Neural progenitor cell (in vitro differentiated cells): ENCODE measurements around the gene IL17REL. TPM values are rescaled to one million over a fixed set of nuclear protein-coding genes. Genes with fewer than 3 reads are reported as not detected.

ENCODE experiments used
- DNase-seq: peaks from one replicate; pipeline ENCODE4 v3.0.0-alpha.2; 2016; ENCODE audit warnings: low spot score
- H2AFZ ChIP-seq: fragments of 200-600 bp; sonication (generic); replicated peaks from 2 replicates; pipeline ENCODE4 v1.6.1; 2016; ENCODE audit warnings: antibody characterized with exemption
- H3F3A ChIP-seq: fragments of 200-600 bp; sonication (generic); 2 replicates; pipeline ENCODE4 v1.6.1; 2016; ENCODE audit warnings: antibody characterized with exemption, low read depth
- H3K27ac ChIP-seq: fragments of 200-600 bp; sonication (generic); 2 replicates; pipeline ENCODE4 v1.5.1; 2016; ENCODE audit warnings: mild to moderate bottlenecking
- H3K27me3 ChIP-seq: fragments of 200-600 bp; sonication (generic); 2 replicates; pipeline ENCODE4 v1.6.1; 2016; ENCODE audit warnings: mild to moderate bottlenecking, moderate library complexity
- H3K36me3 ChIP-seq: fragments of 200-600 bp; sonication (generic); 2 replicates; pipeline ENCODE4 v1.5.1; 2016
- H3K4me1 ChIP-seq: fragments of 200-600 bp; sonication (generic); 2 replicates; pipeline ENCODE4 v1.6.1; 2016; ENCODE audit warnings: mixed run types
- H3K4me2 ChIP-seq: fragments of 200-600 bp; sonication (generic); 2 replicates; pipeline ENCODE4 v1.6.1; 2016
- H3K4me3 ChIP-seq: fragments of 200-600 bp; sonication (generic); 2 replicates; pipeline ENCODE4 v1.5.1; 2016
- H3K79me2 ChIP-seq: fragments of 200-600 bp; sonication (generic); 2 replicates; pipeline ENCODE4 v1.6.1; 2016; ENCODE audit warnings: low read depth
- H3K9ac ChIP-seq: fragments of 200-600 bp; sonication (generic); 2 replicates; pipeline ENCODE4 v1.6.1; 2016
- H3K9me3 ChIP-seq: fragments of 200-600 bp; sonication (generic); 2 replicates; pipeline ENCODE4 v1.5.1; 2016; ENCODE audit warnings: low read depth
- H4K20me1 ChIP-seq: fragments of 200-600 bp; sonication (generic); 2 replicates; pipeline ENCODE4 v1.6.1; 2016; ENCODE audit warnings: low read depth
- H3K27ac Mint-ChIP-seq: 3 replicates; pipeline ENCODE4 v1.8.0; 2021; ENCODE audit warnings: mixed read lengths
- H3K27me3 Mint-ChIP-seq: 2 replicates; pipeline ENCODE4 v1.8.0; 2022; ENCODE audit warnings: low read depth, mild to moderate bottlenecking, inconsistent platforms, moderate library complexity, mixed read lengths; ENCODE audit not compliant: insufficient read depth
- H3K36me3 Mint-ChIP-seq: 3 replicates; pipeline ENCODE4 v1.8.0; 2021; ENCODE audit warnings: mixed read lengths
- H3K4me1 Mint-ChIP-seq: 3 replicates; pipeline ENCODE4 v1.8.0; 2021; ENCODE audit warnings: mixed read lengths
- H3K4me3 Mint-ChIP-seq: 3 replicates; pipeline ENCODE4 v1.8.0; 2021; ENCODE audit warnings: mild to moderate bottlenecking, moderate library complexity, mixed read lengths
- H3K9me3 Mint-ChIP-seq: 3 replicates; pipeline ENCODE4 v1.8.0; 2020; ENCODE audit warnings: mixed read lengths
- EZH2 ChIP-seq: fragments of 200-600 bp; sonication (generic); IDR thresholded peaks from 2 replicates; pipeline ENCODE4 v1.6.1; 2017; ENCODE audit warnings: antibody characterized with exemption, mild to moderate bottlenecking, moderate library complexity
- EZH2phosphoT487 ChIP-seq: fragments of 200-600 bp; sonication (generic); IDR thresholded peaks from 2 replicates; pipeline ENCODE4 v1.6.1; 2017; ENCODE audit warnings: antibody characterized with exemption
- total RNA-seq: library from RNA; depleted of rRNA; stranded (reverse); fragments of >200 nt; gene quantifications from 2 replicates; pipeline ENCODE4 v1.2.3, GENCODE V29; 2015; ENCODE audit warnings: low replicate concordance
- TF ChIP-seq, protein P1 (sequence below): fragments of 200-600 bp; sonication (generic); IDR thresholded peaks from 2 replicates; pipeline ENCODE4 v1.5.1; 2017; ENCODE audit warnings: antibody characterized with exemption, mild to moderate bottlenecking

The IL17REL gene
- total RNA-seq, 1 donor from 2014 or later: not detected

DNA sequence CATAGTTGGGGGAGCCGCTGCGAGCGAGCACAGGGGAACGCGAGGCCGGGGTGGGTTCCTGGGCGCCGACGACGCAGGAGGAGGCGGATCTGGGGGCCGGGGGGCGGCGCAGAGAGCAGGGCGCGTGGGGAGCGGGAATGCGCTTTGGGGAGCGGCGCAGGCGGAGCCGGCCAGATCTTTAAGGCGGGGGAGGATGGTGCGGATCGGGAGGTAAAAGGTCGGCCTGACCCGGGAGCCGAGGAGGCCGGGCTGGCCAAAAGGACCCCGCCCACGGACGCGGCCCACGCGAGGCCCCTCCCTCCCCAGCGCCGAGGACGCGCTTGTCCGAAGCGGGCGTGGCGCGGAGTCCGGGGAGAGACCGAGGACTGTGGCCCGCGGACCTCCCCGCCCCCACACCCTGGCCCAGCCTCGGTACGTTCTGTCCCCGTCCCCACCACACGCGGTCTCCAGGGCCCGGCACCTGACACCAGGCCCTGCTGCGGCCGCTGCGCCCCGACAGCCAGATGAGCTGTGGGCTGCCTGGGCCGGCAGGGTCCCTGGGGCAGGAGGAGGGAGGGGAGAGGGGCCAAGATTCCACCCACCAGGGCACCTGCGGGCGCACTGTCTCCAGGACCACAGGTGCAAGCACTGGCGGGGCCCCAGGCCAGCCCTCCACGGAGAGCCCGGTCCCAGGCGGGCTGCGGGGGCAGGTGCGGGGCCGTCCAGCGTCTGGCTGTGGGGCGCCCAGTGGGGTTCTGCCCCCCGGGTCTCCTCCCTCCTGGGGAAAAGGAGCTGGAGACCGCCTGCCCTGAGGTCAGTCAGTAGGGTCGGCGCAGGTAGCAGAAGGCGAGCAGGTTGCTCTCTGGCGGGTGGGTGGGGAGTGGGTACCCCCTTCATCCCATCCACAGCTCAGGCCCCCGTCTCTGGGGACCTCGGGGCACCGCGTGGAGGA is 41.1 kb downstream of the IL17REL start:
- TF ChIP-seq, protein P1, sequence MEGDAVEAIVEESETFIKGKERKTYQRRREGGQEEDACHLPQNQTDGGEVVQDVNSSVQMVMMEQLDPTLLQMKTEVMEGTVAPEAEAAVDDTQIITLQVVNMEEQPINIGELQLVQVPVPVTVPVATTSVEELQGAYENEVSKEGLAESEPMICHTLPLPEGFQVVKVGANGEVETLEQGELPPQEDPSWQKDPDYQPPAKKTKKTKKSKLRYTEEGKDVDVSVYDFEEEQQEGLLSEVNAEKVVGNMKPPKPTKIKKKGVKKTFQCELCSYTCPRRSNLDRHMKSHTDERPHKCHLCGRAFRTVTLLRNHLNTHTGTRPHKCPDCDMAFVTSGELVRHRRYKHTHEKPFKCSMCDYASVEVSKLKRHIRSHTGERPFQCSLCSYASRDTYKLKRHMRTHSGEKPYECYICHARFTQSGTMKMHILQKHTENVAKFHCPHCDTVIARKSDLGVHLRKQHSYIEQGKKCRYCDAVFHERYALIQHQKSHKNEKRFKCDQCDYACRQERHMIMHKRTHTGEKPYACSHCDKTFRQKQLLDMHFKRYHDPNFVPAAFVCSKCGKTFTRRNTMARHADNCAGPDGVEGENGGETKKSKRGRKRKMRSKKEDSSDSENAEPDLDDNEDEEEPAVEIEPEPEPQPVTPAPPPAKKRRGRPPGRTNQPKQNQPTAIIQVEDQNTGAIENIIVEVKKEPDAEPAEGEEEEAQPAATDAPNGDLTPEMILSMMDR: no peak
- TF ChIP-seq EZH2: peak; percentile 88
- peak; percentile 83 for TF ChIP-seq EZH2phosphoT487
- no peaks in the 10 kb centered on the region for H3K36me3 ChIP-seq

DNA sequence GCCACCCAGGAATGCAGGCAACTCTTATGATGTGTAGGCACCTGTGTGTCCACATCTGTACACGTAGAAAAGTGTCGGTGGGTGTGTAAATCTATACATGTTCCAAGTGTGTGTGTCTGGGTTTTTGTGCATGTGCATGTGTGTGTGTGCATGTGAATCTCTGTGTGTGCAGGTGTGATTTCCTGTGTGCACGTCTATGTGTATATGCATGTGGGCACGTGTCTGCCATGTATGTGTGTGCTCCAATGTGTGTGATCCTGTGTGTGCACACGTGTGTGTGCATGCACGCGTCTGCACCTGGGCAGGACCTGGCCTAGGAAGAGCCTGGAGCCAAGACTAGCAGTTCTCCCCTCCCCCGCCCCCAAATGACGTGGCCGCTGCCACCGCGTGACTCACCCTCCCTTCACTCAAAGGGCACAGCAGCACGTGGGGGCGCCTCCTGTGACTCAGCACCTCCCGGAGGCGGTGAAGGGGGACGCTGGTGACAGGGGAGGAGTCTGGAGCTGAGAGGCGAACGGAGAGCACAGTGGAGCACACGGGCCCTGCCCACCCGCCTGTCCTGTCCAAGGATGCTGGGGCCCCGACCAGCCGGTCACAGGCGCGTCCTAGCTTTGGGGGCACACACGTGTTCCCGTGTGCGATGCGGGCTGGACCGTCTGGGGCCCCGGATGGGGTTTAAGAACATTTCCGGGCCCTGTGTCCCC is 41.9 kb downstream of the IL17REL start:
- peaks cover 13% of the 10 kb centered on the region for H3K4me1 Mint-ChIP-seq
- TF ChIP-seq EZH2 (no peak), EZH2phosphoT487 (no peak)
- TF ChIP-seq, protein P1: no peak
- Histone ChIP-seq H3K4me1 (peaks cover 14% of the 10 kb centered on the region), H3F3A (peaks cover 15% of the 10 kb centered on the region), H3K9me3 (no peaks in the 10 kb centered on the region), H3K4me3 (peak overlapping the region; percentile 48), H4K20me1 (peaks cover 22% of the 10 kb centered on the region), H3K27me3 (peaks cover 38% of the 10 kb centered on the region), H2AFZ (peak overlapping the region; percentile 69), H3K27ac (no peak overlapping the region), H3K9ac (no peak overlapping the region), H3K79me2 (no peaks in the 10 kb centered on the region), H3K4me2 (peak overlapping the region; percentile 86), H3K36me3 (no peaks in the 10 kb centered on the region)
- peaks cover 2% of the 10 kb centered on the region for H3K36me3 Mint-ChIP-seq
- H3K27me3 Mint-ChIP-seq: peaks cover 14% of the 10 kb centered on the region
- no peaks in the 10 kb centered on the region for H3K9me3 Mint-ChIP-seq
- DNase-seq: peak; percentile 79
- peak overlapping the region; percentile 76 for H3K27ac Mint-ChIP-seq
- peak overlapping the region; percentile 78 for H3K4me3 Mint-ChIP-seq

More for the DNA sequence above, 41.1 kb downstream of the IL17REL start:
- Histone ChIP-seq H4K20me1 (peaks cover 14% of the 10 kb centered on the region), H3K27ac (no peak overlapping the region), H2AFZ (peak overlapping the region; percentile 69), H3K4me3 (peak overlapping the region; percentile 48), H3F3A (peaks cover 17% of the 10 kb centered on the region), H3K4me1 (peaks cover 14% of the 10 kb centered on the region), H3K4me2 (peak overlapping the region; percentile 86), H3K9me3 (no peaks in the 10 kb centered on the region), H3K27me3 (peaks cover 42% of the 10 kb centered on the region), H3K9ac (no peak overlapping the region), H3K79me2 (no peaks in the 10 kb centered on the region)
- Mint-ChIP-seq H3K27ac (no peak overlapping the region), H3K27me3 (peaks cover 14% of the 10 kb centered on the region), H3K4me3 (peak overlapping the region; percentile 78), H3K4me1 (peaks cover 16% of the 10 kb centered on the region), H3K9me3 (no peaks in the 10 kb centered on the region), H3K36me3 (peaks cover 2% of the 10 kb centered on the region)
- peak; percentile 64 for DNase-seq

DNA sequence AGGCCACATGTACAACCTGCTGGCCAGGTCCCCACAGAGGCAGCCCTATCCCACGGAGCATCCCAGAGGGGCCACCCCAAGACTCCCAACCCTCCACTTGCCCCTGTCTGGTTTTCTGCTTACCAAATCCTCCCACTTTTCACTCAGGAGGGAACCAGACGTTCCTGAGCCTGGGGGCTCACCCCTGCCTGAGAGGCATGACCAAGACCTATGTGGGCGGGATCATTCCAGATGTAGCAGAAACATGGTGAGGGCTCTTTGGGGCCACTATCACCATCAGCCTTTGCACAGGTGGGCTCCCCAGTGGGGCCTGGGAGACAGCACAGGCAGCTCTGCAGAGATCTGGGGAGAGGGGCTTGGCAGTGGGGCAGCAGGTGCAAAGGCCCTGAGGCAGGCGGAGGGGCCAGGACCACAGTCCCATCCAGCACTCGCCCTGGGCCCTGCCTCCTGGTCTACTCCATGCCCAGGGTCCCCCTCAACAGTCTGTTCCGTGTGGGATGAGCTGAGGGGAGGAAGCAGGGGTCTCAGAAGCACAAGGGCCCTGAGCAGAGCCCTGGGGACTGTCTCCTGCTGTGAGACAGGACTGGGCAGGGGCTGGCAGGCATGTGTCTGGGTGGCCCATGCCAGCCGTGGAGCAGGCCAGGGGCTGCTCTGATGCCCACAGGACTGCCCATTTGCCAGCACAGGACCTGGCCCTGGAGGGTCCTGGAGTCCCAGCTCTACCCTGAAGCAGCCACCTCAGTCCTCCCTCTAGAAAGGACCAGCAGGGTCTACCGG is 42.6 kb downstream of the IL17REL start:
- Mint-ChIP-seq H3K36me3 (peaks cover 2% of the 10 kb centered on the region), H3K4me3 (peak overlapping the region; percentile 78), H3K4me1 (peaks cover 9% of the 10 kb centered on the region), H3K27ac (no peak overlapping the region), H3K27me3 (peaks cover 10% of the 10 kb centered on the region), H3K9me3 (no peaks in the 10 kb centered on the region)
- Histone ChIP-seq H3K27ac (no peak overlapping the region), H3K9me3 (no peaks in the 10 kb centered on the region), H3K79me2 (no peaks in the 10 kb centered on the region), H3K27me3 (peaks cover 38% of the 10 kb centered on the region), H4K20me1 (peaks cover 24% of the 10 kb centered on the region), H3K9ac (no peak overlapping the region), H3K4me1 (peaks cover 14% of the 10 kb centered on the region), H3K4me3 (no peak overlapping the region), H3K36me3 (no peaks in the 10 kb centered on the region), H3F3A (peaks cover 15% of the 10 kb centered on the region), H2AFZ (no peak overlapping the region), H3K4me2 (no peak overlapping the region)
- TF ChIP-seq EZH2: no peak
- no peak for TF ChIP-seq EZH2phosphoT487
- TF ChIP-seq, protein P1: no peak
- DNase-seq: no peak
